HUES6 (cell line): ENCODE measurements around the gene BANP.
"Not testable (repeated sequence)": the region's sequence is repeated elsewhere in the genome, so short reads cannot be mapped to it uniquely, and the experiment has no call there.

Experiments used
- H3K27ac ChIP-seq: 2 replicates; pipeline ENCODE4 v1.7.0; 2013; ENCODE audit warnings: low read depth, mild to moderate bottlenecking, low read length, inconsistent platforms
- H3K27me3 ChIP-seq: 2 replicates; pipeline ENCODE4 v1.6.1; 2013; ENCODE audit warnings: low read length; ENCODE audit not compliant: control insufficient read depth, insufficient read depth
- H3K36me3 ChIP-seq: 2 replicates; pipeline ENCODE4 v1.6.1; 2013; ENCODE audit warnings: low read length; ENCODE audit not compliant: control insufficient read depth, insufficient read depth
- H3K4me1 ChIP-seq: 2 replicates; pipeline ENCODE4 v1.6.1; 2013; ENCODE audit warnings: low read length; ENCODE audit not compliant: control insufficient read depth, insufficient read depth
- H3K4me3 ChIP-seq: 2 replicates; pipeline ENCODE4 v1.5.1; 2013; ENCODE audit warnings: low read depth, low read length
- H3K9ac ChIP-seq: one replicate; pipeline ENCODE4 v1.6.1; 2013; ENCODE audit warnings: mild to moderate bottlenecking, low read length
- H3K9me3 ChIP-seq: 2 replicates; pipeline ENCODE4 v1.6.1; 2013; ENCODE audit warnings: low read depth, low read length; ENCODE audit not compliant: control insufficient read depth, insufficient read depth

BANP gene

DNA sequence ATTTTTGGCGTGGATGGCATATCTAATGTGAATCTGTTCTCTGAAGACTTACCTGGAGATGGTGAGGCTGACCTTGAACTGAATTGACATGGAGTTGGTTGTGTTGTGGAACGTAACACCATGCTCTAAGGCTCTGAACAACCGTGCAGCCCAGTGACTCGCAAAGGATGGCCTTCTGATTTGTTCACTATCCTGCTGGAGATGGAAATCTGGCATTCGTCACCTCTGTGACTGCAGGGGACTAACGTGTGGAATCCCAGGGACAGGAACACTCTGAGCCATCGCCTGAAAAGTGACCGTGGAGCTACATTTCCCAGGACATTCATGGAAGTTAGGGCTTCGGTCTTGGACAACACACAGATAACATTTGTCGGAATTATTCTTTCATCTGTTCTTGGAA is 61.1 kb downstream of the BANP start:
- Histone ChIP-seq H3K27ac (no peak overlapping the region), H3K4me3 (no peak overlapping the region), H3K27me3 (no peaks in the 10 kb centered on the region), H3K36me3 (peaks cover 42% of the 10 kb centered on the region), H3K9ac (no peak overlapping the region), H3K4me1 (peaks cover 19% of the 10 kb centered on the region; the same call in 1 of the 2 replicates), H3K9me3 (peaks cover 21% of the 10 kb centered on the region)

DNA sequence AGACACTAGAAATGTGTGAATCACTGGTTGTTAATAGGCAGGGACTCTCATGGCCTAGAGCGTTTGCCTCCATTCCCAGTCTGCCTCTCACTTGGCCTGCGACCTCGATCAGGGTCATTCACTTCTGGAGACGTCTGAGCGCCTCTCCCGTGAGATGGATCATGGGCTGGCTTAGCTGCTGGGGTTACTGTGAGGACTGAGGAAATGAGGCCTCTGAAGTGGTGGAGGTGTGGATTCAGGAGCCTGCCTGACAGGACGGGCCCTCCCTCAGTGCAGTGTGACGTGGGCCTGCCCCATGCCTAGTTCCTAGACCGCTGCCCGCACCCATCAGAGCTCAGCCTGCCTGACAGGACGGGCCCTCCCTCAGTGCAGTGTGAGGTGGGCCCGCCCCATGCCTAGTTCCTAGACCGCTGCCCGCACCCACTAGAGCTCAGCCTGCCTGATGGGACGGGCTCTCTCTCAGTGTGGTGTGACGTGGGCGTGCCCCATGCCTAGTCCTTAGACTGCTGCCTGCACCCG is 61.9 kb downstream of the BANP start:
- Histone ChIP-seq H3K9ac (no peak overlapping the region), H3K9me3 (peaks cover 18% of the 10 kb centered on the region), H3K36me3 (peaks cover 34% of the 10 kb centered on the region), H3K4me3 (no peak overlapping the region), H3K27ac (no peak overlapping the region), H3K4me1 (peaks cover 19% of the 10 kb centered on the region; the same call in 1 of the 2 replicates), H3K27me3 (no peaks in the 10 kb centered on the region)

GRCh38 chr16:88013766-88014251 is 62.6 kb downstream of the BANP start:
- peaks cover 27% of the 10 kb centered on the region for H3K36me3 ChIP-seq

DNA sequence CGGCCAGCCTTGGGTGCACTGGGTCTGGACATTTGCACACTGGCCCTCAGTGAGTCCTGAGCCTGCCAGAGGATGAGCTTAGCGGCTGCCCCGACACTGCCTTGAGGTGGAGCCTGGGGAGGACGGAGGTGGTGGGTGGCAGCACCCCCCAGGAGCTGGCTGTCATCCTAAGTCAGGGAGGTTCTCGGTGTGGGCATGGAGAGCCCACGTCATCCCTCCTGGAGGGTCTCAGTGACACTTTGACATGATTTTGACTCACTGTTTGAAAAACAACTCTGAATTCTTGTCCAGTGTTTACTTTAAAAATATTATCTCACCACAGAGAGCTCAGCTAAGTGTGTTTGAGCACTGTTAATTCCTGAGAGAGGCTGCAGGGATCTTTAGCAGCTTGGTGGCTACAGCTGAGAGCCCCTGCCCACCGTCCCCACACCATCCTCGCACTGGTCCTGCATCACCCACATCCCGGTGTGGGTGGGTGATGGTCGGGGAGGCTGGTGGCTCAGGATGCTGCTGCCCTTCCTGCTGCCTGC is 63.1 kb downstream of the BANP start:
- peaks cover 11% of the 10 kb centered on the region; the same call in 1 of the 2 replicates for H3K9me3 ChIP-seq
- H3K27me3 ChIP-seq: no peaks in the 10 kb centered on the region
- no peak overlapping the region for H3K4me3 ChIP-seq
- H3K36me3 ChIP-seq: peaks cover 24% of the 10 kb centered on the region
- H3K27ac ChIP-seq: no peak overlapping the region
- H3K9ac ChIP-seq: no peak overlapping the region
- H3K4me1 ChIP-seq: peaks cover 19% of the 10 kb centered on the region; the same call in 1 of the 2 replicates

More at GRCh38 chr16:88013766-88014251, 62.6 kb downstream of the BANP start:
- H3K4me3 ChIP-seq: no peak overlapping the region
- no peaks in the 10 kb centered on the region for H3K27me3 ChIP-seq
- H3K9ac ChIP-seq: no peak overlapping the region
- H3K27ac ChIP-seq: no peak overlapping the region
- H3K4me1 ChIP-seq: peaks cover 18% of the 10 kb centered on the region; the same call in 1 of the 2 replicates
- peaks cover 16% of the 10 kb centered on the region; the same call in 1 of the 2 replicates for H3K9me3 ChIP-seq

DNA sequence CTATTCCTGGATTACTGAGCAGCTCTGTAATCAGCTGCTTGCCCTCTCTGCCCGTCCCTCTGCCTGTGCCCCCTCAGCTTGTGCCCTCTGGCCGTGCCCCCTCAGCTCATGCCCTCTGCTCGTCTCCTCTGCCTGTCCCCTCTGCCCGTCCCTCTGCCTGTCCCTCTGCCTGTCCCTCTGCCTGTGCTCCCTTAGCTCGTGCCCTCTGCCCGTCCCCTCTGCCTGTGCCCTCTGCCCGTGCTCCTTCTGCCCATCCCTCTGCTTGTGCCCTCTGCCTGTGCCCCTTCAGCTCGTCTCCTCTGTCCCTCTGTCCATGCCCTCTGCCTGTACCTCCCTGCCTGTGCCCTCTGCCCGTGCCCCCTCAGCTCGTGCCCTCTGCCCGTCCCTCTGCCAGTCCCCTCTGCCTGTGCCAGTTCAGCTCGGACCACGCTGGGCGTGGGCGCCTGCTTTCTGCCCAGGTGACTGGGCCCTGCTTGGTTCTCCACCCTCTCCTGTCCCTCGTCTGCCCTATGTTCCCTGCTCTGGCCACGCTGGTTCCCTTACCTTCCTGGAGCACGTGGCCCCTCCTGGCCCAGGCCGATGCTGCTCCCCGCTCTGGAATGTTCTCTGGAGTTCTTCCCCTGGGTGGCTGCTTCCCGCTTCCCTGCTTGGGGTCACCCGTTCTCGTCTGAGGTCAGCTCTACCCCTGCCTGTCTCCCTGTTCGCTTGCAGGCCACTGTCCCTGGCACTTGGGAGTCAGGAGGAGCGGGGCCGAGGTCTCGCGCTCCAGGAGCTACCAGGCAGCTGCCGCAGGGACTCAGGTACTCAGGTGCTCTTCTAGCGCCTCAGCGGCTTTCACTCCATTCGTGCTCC is 63.9 kb downstream of the BANP start:
- H3K36me3 ChIP-seq: peaks cover 20% of the 10 kb centered on the region
- no peak overlapping the region for H3K27ac ChIP-seq

GRCh38 chr16:88015806-88016140 is 64.5 kb downstream of the BANP start:
- Histone ChIP-seq H3K9ac (no peak overlapping the region), H3K9me3 (peaks cover under 1% of the 10 kb centered on the region; the same call in 1 of the 2 replicates), H3K27me3 (no peaks in the 10 kb centered on the region), H3K27ac (no peak overlapping the region), H3K4me3 (no peak overlapping the region), H3K4me1 (peaks cover 15% of the 10 kb centered on the region; the same call in 1 of the 2 replicates), H3K36me3 (peaks cover 14% of the 10 kb centered on the region)

More for the DNA sequence above, 63.9 kb downstream of the BANP start:
- peaks cover 16% of the 10 kb centered on the region; the same call in 1 of the 2 replicates for H3K4me1 ChIP-seq
- no peak overlapping the region for H3K9ac ChIP-seq
- H3K4me3 ChIP-seq: no peak overlapping the region
- H3K27me3 ChIP-seq: no peaks in the 10 kb centered on the region
- peaks cover 6% of the 10 kb centered on the region; the same call in 1 of the 2 replicates for H3K9me3 ChIP-seq

DNA sequence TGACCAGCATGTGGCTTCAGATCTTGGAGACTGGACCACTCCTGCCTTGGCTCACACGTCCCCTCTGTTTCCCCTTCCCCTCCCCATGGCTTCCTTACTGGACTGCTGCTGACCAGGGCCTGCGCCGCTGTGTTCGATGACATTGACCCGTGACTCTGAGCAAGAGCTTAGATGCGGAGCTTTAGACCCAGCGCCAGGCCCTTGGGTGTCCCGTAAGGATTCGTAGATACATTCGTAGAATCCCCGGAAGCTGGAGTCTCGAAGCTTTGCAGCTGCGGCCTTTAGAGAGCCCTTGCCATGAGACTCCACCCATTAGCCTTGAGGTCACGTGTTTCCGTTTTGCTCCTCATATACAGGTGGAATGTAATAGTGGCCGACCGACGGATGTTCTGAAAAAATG is 65.2 kb downstream of the BANP start:
- H3K36me3 ChIP-seq, H3K27ac ChIP-seq, H3K9ac ChIP-seq, H3K27me3 ChIP-seq, H3K9me3 ChIP-seq, H3K4me3 ChIP-seq: not testable (repeated sequence)
- peaks cover 15% of the 10 kb centered on the region; the same call in 1 of the 2 replicates for H3K4me1 ChIP-seq

DNA sequence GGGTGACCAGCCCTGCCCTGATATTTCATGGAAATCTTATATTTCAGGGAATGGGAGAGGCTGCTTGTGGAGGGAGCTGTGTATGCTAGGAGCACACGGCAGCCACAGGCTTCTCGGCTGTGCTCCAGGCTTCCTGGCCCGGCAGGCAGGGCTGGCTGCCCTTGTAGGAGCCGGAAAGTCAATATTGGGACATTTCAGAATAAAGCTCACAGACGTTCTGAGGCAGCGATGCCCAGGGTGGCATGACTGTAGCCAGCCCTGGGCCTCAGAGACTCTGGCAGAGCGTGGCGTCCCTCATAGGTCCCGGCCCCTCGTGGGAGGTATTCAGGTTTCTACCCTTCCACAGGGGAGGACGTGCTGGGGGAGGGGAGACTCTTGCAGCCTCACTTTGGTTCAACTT is 65.7 kb downstream of the BANP start:
- no peak overlapping the region for H3K27ac ChIP-seq
- H3K4me1 ChIP-seq: peaks cover 15% of the 10 kb centered on the region; the same call in 1 of the 2 replicates
- no peak overlapping the region for H3K9ac ChIP-seq
- H3K4me3 ChIP-seq: no peak overlapping the region
- peaks cover 10% of the 10 kb centered on the region for H3K36me3 ChIP-seq
- H3K9me3 ChIP-seq: no peaks in the 10 kb centered on the region
- no peaks in the 10 kb centered on the region for H3K27me3 ChIP-seq

- Histone ChIP-seq H3K4me3 (no peak overlapping the region), H3K9ac (no peak overlapping the region), H3K4me1 (peaks cover 15% of the 10 kb centered on the region; the same call in 1 of the 2 replicates), H3K27ac (no peak overlapping the region), H3K9me3 (no peaks in the 10 kb centered on the region), H3K36me3 (peaks cover 3% of the 10 kb centered on the region), H3K27me3 (no peaks in the 10 kb centered on the region)
These were observed 66.4 kb downstream of the BANP start for GRCh38 chr16:88017587-88018101.

DNA sequence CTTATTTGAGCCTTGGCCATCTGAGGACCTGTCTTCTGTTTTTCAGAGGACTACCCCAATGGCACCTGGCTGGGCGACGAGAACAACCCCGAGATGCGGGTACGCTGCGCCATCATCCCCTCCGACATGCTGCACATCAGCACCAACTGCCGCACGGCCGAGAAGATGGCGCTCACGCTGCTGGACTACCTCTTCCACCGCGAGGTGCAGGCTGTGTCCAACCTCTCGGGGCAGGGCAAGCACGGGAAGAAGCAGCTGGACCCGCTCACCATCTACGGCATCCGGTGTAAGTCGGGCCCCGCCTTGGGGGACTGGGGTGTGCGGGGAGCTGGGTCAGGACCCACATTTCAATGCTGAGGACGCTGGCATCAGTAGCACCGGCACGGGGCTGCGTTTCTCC is 67.1 kb downstream of the BANP start:
- H3K36me3 ChIP-seq, H3K27me3 ChIP-seq, H3K4me1 ChIP-seq, H3K9ac ChIP-seq, H3K4me3 ChIP-seq, H3K9me3 ChIP-seq, H3K27ac ChIP-seq: not testable (repeated sequence)
